ENCODE data around the gene DRGX.

DRGX gene

GRCh38 chr10:49361735-49362568 lies 33.9 kb downstream of the DRGX start:
- DNase-seq (ENCODE audit: low read depth in 2 of 2), result no peak

- DNase-seq (ENCODE audit: low read depth in 2 of 2), result no peak
Observed at GRCh38 chr10:49361178-49361554, 34.7 kb downstream of the DRGX start.

- no peak for DNase-seq (ENCODE audit: low read depth in 2 of 2)
Observed at GRCh38 chr10:49360271-49361177, 35.4 kb downstream of the DRGX start.

GRCh38 chr10:49359349-49360270 lies 36.3 kb downstream of the DRGX start:
- DNase-seq (ENCODE audit: low read depth in 2 of 2), result no peak

- no peak for DNase-seq (ENCODE audit: low read depth in 2 of 2)
Observed at GRCh38 chr10:49357910-49358309, 38.0 kb downstream of the DRGX start.

GRCh38 chr10:49356944-49357343 lies 38.9 kb downstream of the DRGX start:
- DNase-seq (ENCODE audit: low read depth in 2 of 2), result no peak

GRCh38 chr10:49356181-49356580 lies 39.7 kb downstream of the DRGX start:
- DNase-seq (ENCODE audit: low read depth in 2 of 2), result no peak

- no peak for DNase-seq (ENCODE audit: low read depth in 2 of 2)
Observed at GRCh38 chr10:49355221-49355620, 40.7 kb downstream of the DRGX start.

- no peak for DNase-seq (ENCODE audit: low read depth in 2 of 2)
Observed at GRCh38 chr10:49354593-49354992, 41.3 kb downstream of the DRGX start.

- no peak for DNase-seq (ENCODE audit: low read depth in 2 of 2)
Observed at GRCh38 chr10:49353895-49354566, 41.9 kb downstream of the DRGX start.

- DNase-seq (ENCODE audit: low read depth in 2 of 2), result no peak
Observed at GRCh38 chr10:49353026-49353894, 42.6 kb downstream of the DRGX start.

- no peak for DNase-seq (ENCODE audit: low read depth in 2 of 2)
Observed at GRCh38 chr10:49352323-49352722, 43.6 kb downstream of the DRGX start.

GRCh38 chr10:49351669-49352068 lies 44.2 kb downstream of the DRGX start:
- no peak for DNase-seq (ENCODE audit: low read depth in 2 of 2)

GRCh38 chr10:49350846-49351532 lies 44.9 kb downstream of the DRGX start:
- DNase-seq (ENCODE audit: low read depth in 2 of 2), result no peak

- no peak for DNase-seq (ENCODE audit: low read depth in 2 of 2)
Observed at GRCh38 chr10:49350138-49350537, 45.8 kb downstream of the DRGX start.

GRCh38 chr10:49349390-49349789 lies 46.5 kb downstream of the DRGX start:
- DNase-seq (ENCODE audit: low read depth in 2 of 2), result no peak

- no peak for DNase-seq (ENCODE audit: low read depth in 2 of 2)
Observed at GRCh38 chr10:49348593-49348992, 47.3 kb downstream of the DRGX start.

GRCh38 chr10:49347827-49348226 lies 48.1 kb downstream of the DRGX start:
- no peak for DNase-seq (ENCODE audit: low read depth in 2 of 2)

GRCh38 chr10:49347342-49347741 lies 48.5 kb downstream of the DRGX start:
- DNase-seq (ENCODE audit: low read depth in 2 of 2), result no peak

- no peak for DNase-seq (ENCODE audit: low read depth in 2 of 2)
Observed at GRCh38 chr10:49344840-49345239, 51.0 kb downstream of the DRGX start.

Measured in stimulated activated CD4-positive, alpha-beta T cell treated with anti-CD3 and anti-CD28 coated beads, Interleukin-12 subunit alpha, Interleukin-12 subunit beta, amount 100 ng/mL, for 24 hours (primary cell).